Posterior cingulate gyrus (tissue), 11 donors: ENCODE data around the gene NSFL1C.

Source experiments
- DNase-seq, 10 donors: peaks; one replicate each; pipeline versions ENCODE4 v3.0.0 to v3.0.0-alpha.2; 2020 to 2021; ENCODE audit warnings: mixed read lengths in 3 of 10
- intact Hi-C: fragments of 100-400 bp; cut with DNase I; formaldehyde crosslinking; loops from one replicate; pipeline ENCODE4 v1.15.1; 2023

The NSFL1C gene

GRCh38 chr20:1489325-1489724 lies 22.7 kb upstream of the NSFL1C start:
- intact Hi-C loops, result no loop called here
- no peak for DNase-seq

- DNase-seq, result no peak
- intact Hi-C loops, result no loop called here
Measured at GRCh38 chr20:1486566-1486965, 19.9 kb upstream of the NSFL1C start.

- no peak for DNase-seq
- intact Hi-C loops, result no loop called here
Measured at GRCh38 chr20:1484438-1485116, 17.9 kb upstream of the NSFL1C start.

- intact Hi-C loops, result no loop called here
- DNase-seq, result no peak
Measured at GRCh38 chr20:1479831-1480595, 13.4 kb upstream of the NSFL1C start.

- no peak for DNase-seq
- intact Hi-C loops, result no loop called here
Measured at GRCh38 chr20:1478566-1478965, 11.9 kb upstream of the NSFL1C start.

- intact Hi-C loops, result no loop called here
- no peak for DNase-seq
Measured at GRCh38 chr20:1477896-1478490, 11.3 kb upstream of the NSFL1C start.

- no peak for DNase-seq
- intact Hi-C loops, result no loop called here
Measured at GRCh38 chr20:1474817-1475603, 8.4 kb upstream of the NSFL1C start.

- intact Hi-C loops, result no loop called here
- no peak for DNase-seq
Measured at GRCh38 chr20:1474325-1474724, 7.7 kb upstream of the NSFL1C start.

GRCh38 chr20:1473246-1474220 lies 6.9 kb upstream of the NSFL1C start:
- intact Hi-C loops, result no loop called here
- no peak for DNase-seq

- no peak for DNase-seq
- intact Hi-C loops, result no loop called here
Measured at GRCh38 chr20:1472556-1473245, 6.1 kb upstream of the NSFL1C start.

- intact Hi-C loops, result no loop called here
- DNase-seq, result no peak
Measured at GRCh38 chr20:1471242-1471641, 4.6 kb upstream of the NSFL1C start.

- DNase-seq, result peak; percentile 37 to 94 (median 64)
- intact Hi-C loops, result loop anchor here (5.0 kb wide), 1 partner anchor 353 kb away; the partner anchor contains the start of gene PSMF1
Measured at GRCh38 chr20:1469925-1470571, 3.4 kb upstream of the NSFL1C start.

- no peak for DNase-seq
- intact Hi-C loops, result loop anchor here (5.0 kb wide), 1 partner anchor 352 kb away; the partner anchor contains the start of gene PSMF1
Measured at GRCh38 chr20:1469306-1469905, 2.8 kb upstream of the NSFL1C start.

GRCh38 chr20:1468117-1468624 lies 1.5 kb upstream of the NSFL1C start:
- DNase-seq, result no peak

GRCh38 chr20:1467355-1468116 lies 887 bp upstream of the NSFL1C start:
- peak in 1 of 10 donors; percentile 82 for DNase-seq
- intact Hi-C loops, result loop anchor here (2.0 to 5.0 kb wide), 2 partner anchors 155 to 350 kb away; partner anchors contain the start of gene PSMF1

More at GRCh38 chr20:1468117-1468624, 1.5 kb upstream of the NSFL1C start:
- intact Hi-C loops, result loop anchor here (5.0 kb wide), 1 partner anchor 351 kb away; the partner anchor contains the start of gene PSMF1

GRCh38 chr20:1467082-1467354 lies 369 bp upstream of the NSFL1C start:
- intact Hi-C loops, result loop anchor here (2.0 to 5.0 kb wide), 2 partner anchors 154 to 350 kb away; partner anchors contain the start of gene PSMF1
- DNase-seq, result no peak
